PC-3 (cell line): Measurements from ENCODE around the gene SH3RF3. TPM values are rescaled to one million over a fixed set of nuclear protein-coding genes. Genes with fewer than 3 reads are reported as not detected.

ENCODE experiments used
- ATAC-seq: fragments of 200-7000 bp; cut with Tn5 transposase; 2 replicates; pipeline ENCODE4 v1.9.1; 2020; ENCODE audit warnings: mild to moderate bottlenecking, moderate library complexity
- BruUV-seq: library from RNA; stranded (reverse); fragments of 400-500 nt; replicated peaks from 2 replicates; lab custom pipeline; 2021; lab: Mats Ljungman, UMichigan
- CTCF ChIA-PET: fragments of 300-600 bp; sonication (Branson Sonifier 250); formaldehyde crosslinking; loops from one replicate; lab custom pipeline; 2022; ENCODE audit warnings: antibody characterized with exemption; lab: Charles Lee
- POLR2A ChIA-PET: fragments of 300-600 bp; sonication (Branson Sonifier 250); formaldehyde crosslinking; loops from one replicate; lab custom pipeline; 2022; ENCODE audit warnings: antibody characterized with exemption; ENCODE audit not compliant: unreplicated experiment; lab: Charles Lee
- DNase-seq: peaks from one replicate; pipeline ENCODE4 v3.0.0-alpha.2; 2015
- H2AFZ ChIP-seq: fragments of 300-600 bp; sonication (generic); 2 replicates; pipeline ENCODE4 v1.6.0; 2016; ENCODE audit warnings: antibody characterized with exemption, low read length
- H3F3A ChIP-seq: fragments of 300-600 bp; sonication (generic); one replicate; pipeline ENCODE4 v1.6.0; 2017; ENCODE audit warnings: antibody characterized with exemption, low read length, control low read depth, mild to moderate bottlenecking; ENCODE audit not compliant: unreplicated experiment
- H3K27ac ChIP-seq: fragments of 300-600 bp; sonication (generic); 2 replicates; pipeline ENCODE4 v1.5.1; 2016; ENCODE audit warnings: mild to moderate bottlenecking, low read length
- H3K27me3 ChIP-seq: fragments of 300-600 bp; sonication (generic); 2 replicates; pipeline ENCODE4 v1.6.1; 2016; ENCODE audit warnings: low read length, mixed read lengths
- H3K36me3 ChIP-seq: fragments of 300-600 bp; sonication (generic); 2 replicates; pipeline ENCODE4 v1.6.1; 2016; ENCODE audit warnings: low read depth, mixed run types, low read length, mixed read lengths
- H3K4me1 ChIP-seq: fragments of 300-600 bp; sonication (generic); 2 replicates; pipeline ENCODE4 v1.5.1; 2016; ENCODE audit warnings: low read length; ENCODE audit not compliant: insufficient read depth
- H3K4me2 ChIP-seq: fragments of 300-600 bp; sonication (generic); 2 replicates; pipeline ENCODE4 v1.6.0; 2016; ENCODE audit warnings: low read length
- H3K4me3 ChIP-seq: fragments of 300-600 bp; sonication (generic); 2 replicates; pipeline ENCODE4 v1.5.1; 2016; ENCODE audit warnings: mild to moderate bottlenecking, low read length, mixed read lengths
- H3K79me2 ChIP-seq: fragments of 300-600 bp; sonication (generic); 2 replicates; pipeline ENCODE4 v1.6.1; 2017; ENCODE audit warnings: low read length, mixed read lengths
- H3K9ac ChIP-seq: fragments of 300-600 bp; sonication (generic); 2 replicates; pipeline ENCODE4 v1.6.0; 2016; ENCODE audit warnings: mild to moderate bottlenecking, low read length
- H3K9me2 ChIP-seq: fragments of 300-600 bp; sonication (generic); replicated peaks from 2 replicates; pipeline ENCODE4 v1.6.1; 2016; ENCODE audit warnings: mixed run types, low read length, mixed read lengths
- H3K9me3 ChIP-seq: fragments of 300-600 bp; sonication (generic); 2 replicates; pipeline ENCODE4 v1.6.1; 2016; ENCODE audit warnings: low read length, mixed read lengths
- H4K20me1 ChIP-seq: fragments of 300-600 bp; sonication (generic); 2 replicates; pipeline ENCODE4 v1.6.1; 2016; ENCODE audit warnings: low read length, mixed read lengths
- EZH2 ChIP-seq: fragments of 300-600 bp; sonication (generic); IDR thresholded peaks from one replicate; pipeline ENCODE4 v1.6.1; 2017; ENCODE audit warnings: antibody characterized with exemption, mild to moderate bottlenecking, low read length; ENCODE audit not compliant: unreplicated experiment
- EZH2phosphoT487 ChIP-seq: fragments of 300-600 bp; sonication (generic); IDR thresholded peaks from 2 replicates; pipeline ENCODE4 v1.6.1; 2018; ENCODE audit warnings: mild to moderate bottlenecking, antibody characterized with exemption, low read length, borderline replicate concordance
- intact Hi-C: fragments of 100-400 bp; cut with micrococcal nuclease; formaldehyde crosslinking; loops from 2 replicates; pipeline ENCODE4 v1.9.0; 2023
- total RNA-seq: library from RNA; depleted of rRNA; stranded (reverse); fragments of >200 nt; gene quantifications from 2 replicates; pipeline ENCODE4 v1.2.3, GENCODE V29; 2014
- TF ChIP-seq, protein P1 (sequence below): fragments of 300-600 bp; sonication (generic); conservative IDR thresholded peaks from 2 replicates; pipeline ENCODE4 v1.5.1; 2017; ENCODE audit warnings: antibody characterized with exemption, low read depth, mild to moderate bottlenecking, low read length

SH3RF3 gene
- total RNA-seq, 1 experiment from 2014 or later = 11.7 TPM

DNA sequence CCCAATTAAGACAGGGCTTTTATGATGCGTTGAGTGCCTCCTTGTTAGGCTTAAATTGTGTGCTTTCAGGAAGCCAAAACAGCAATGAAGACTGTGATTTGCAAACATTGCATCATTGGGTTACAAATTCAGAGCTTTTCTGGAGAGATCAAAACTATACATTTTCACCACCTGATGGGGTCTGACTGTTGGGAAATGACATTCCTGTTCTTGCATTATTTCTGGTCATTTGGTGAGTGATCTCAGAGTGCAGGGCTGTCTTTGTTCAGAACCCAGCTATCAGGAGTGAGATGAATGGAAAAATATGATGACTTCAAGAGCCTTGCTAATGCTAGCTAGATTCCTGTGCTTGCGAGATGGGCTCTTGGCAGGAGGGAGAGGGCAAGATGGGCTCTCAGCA, 39.1 kb downstream of the SH3RF3 start:
- intact Hi-C loops = no loop called here
- H3K4me3 ChIP-seq = no peak overlapping the region
- TF ChIP-seq EZH2 = no peak
- TF ChIP-seq EZH2phosphoT487 = no peak
- TF ChIP-seq, protein P1, sequence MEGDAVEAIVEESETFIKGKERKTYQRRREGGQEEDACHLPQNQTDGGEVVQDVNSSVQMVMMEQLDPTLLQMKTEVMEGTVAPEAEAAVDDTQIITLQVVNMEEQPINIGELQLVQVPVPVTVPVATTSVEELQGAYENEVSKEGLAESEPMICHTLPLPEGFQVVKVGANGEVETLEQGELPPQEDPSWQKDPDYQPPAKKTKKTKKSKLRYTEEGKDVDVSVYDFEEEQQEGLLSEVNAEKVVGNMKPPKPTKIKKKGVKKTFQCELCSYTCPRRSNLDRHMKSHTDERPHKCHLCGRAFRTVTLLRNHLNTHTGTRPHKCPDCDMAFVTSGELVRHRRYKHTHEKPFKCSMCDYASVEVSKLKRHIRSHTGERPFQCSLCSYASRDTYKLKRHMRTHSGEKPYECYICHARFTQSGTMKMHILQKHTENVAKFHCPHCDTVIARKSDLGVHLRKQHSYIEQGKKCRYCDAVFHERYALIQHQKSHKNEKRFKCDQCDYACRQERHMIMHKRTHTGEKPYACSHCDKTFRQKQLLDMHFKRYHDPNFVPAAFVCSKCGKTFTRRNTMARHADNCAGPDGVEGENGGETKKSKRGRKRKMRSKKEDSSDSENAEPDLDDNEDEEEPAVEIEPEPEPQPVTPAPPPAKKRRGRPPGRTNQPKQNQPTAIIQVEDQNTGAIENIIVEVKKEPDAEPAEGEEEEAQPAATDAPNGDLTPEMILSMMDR = no peak
- no peaks in the 10 kb centered on the region for H3K9me2 ChIP-seq
- no peak overlapping the region for H3K27ac ChIP-seq
- no peaks in the 10 kb centered on the region for H3K36me3 ChIP-seq
- H3K4me1 ChIP-seq = peaks cover 58% of the 10 kb centered on the region
- no TSS peak for BruUV-seq
- POLR2A ChIA-PET = no interaction called here
- H3K79me2 ChIP-seq = peaks cover 71% of the 10 kb centered on the region
- ATAC-seq (no peak), DNase-seq (no peak)
- CTCF ChIA-PET = no interaction called here
- no peaks in the 10 kb centered on the region for H3K27me3 ChIP-seq
- H3K4me2 ChIP-seq = no peak overlapping the region
- H3F3A ChIP-seq = no peaks in the 10 kb centered on the region
- H3K9ac ChIP-seq = no peak overlapping the region
- no peak overlapping the region for H2AFZ ChIP-seq
- peaks cover 5% of the 10 kb centered on the region; the same call in 1 of the 2 replicates for H4K20me1 ChIP-seq
- no peaks in the 10 kb centered on the region for H3K9me3 ChIP-seq

DNA sequence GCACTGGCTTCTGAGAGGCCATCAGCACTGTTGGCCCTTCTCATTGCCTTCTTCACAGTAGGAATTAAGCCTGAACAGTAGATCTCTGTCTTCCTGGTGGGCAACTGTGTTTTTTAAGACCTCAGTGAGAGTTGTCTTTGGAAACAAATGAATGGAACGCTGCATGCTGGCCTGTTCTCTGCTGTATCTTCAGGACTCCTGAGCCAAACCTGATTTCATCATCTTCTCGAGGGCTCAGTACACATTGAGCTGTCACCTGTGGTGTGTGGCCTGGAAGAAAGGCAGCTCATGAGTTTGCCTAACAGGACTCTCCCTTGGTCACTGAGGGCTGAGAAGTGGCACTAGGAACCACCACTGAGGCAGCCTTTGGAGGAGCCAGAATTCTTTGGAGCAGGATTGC, 39.7 kb downstream of the SH3RF3 start:
- no peak for DNase-seq
- CTCF ChIA-PET = no interaction called here
- H3K27me3 ChIP-seq = no peaks in the 10 kb centered on the region

GRCh38 chr2:109170645-109171044, 41.6 kb downstream of the SH3RF3 start:
- Histone ChIP-seq H3K9me2 (no peaks in the 10 kb centered on the region), H3K4me1 (peaks cover 60% of the 10 kb centered on the region), H3K36me3 (no peaks in the 10 kb centered on the region), H3K27me3 (no peaks in the 10 kb centered on the region), H4K20me1 (no peaks in the 10 kb centered on the region), H3K27ac (peak overlapping the region; percentile 96), H3K79me2 (peaks cover 75% of the 10 kb centered on the region), H2AFZ (no peak overlapping the region), H3K9ac (peak overlapping the region; percentile 73), H3K4me2 (peak overlapping the region; percentile 83), H3F3A (peaks cover 10% of the 10 kb centered on the region), H3K9me3 (no peaks in the 10 kb centered on the region), H3K4me3 (peak overlapping the region; percentile 56)
- ChIA-PET CTCF (no interaction called here), POLR2A (no interaction called here)
- TF ChIP-seq, protein P1 = peak; percentile 40; the same call in 1 of the 2 replicates
- TF ChIP-seq EZH2phosphoT487 = no peak
- TF ChIP-seq EZH2 = no peak
- intact Hi-C loops = loop anchor here (1.0 to 2.0 kb wide), 3 partner anchors 39 to 68 kb away; no protein-coding TSS in a partner anchor
- DNase-seq = peak; percentile 43
- BruUV-seq = no TSS peak
- ATAC-seq = no peak

More for the DNA sequence above, 39.7 kb downstream of the SH3RF3 start:
- Histone ChIP-seq H3K9me3 (no peaks in the 10 kb centered on the region), H3K4me2 (no peak overlapping the region), H3K4me3 (no peak overlapping the region), H3K9ac (no peak overlapping the region), H3K27ac (no peak overlapping the region), H3K79me2 (peaks cover 74% of the 10 kb centered on the region), H3K4me1 (peaks cover 64% of the 10 kb centered on the region), H3K9me2 (no peaks in the 10 kb centered on the region), H3K36me3 (no peaks in the 10 kb centered on the region), H3F3A (no peaks in the 10 kb centered on the region), H4K20me1 (peaks cover 5% of the 10 kb centered on the region; the same call in 1 of the 2 replicates), H2AFZ (no peak overlapping the region)
- no peak for ATAC-seq
- intact Hi-C loops = no loop called here
- TF ChIP-seq EZH2 (no peak), EZH2phosphoT487 (no peak)
- TF ChIP-seq, protein P1 = no peak
- POLR2A ChIA-PET = no interaction called here
- no TSS peak for BruUV-seq
